Hippocampal formation (tissue), 2 donors: Measurements from ENCODE around the gene AGER.
A peak's percentile ranks its signal among the peaks of the same experiment; 100 is the strongest.
"Not testable (repeated sequence)": the region's sequence is repeated elsewhere in the genome, so short reads cannot be mapped to it uniquely, and the experiment has no call there.

Source experiments
- DNase-seq, 2 donors: peaks; one replicate each; lab custom pipeline; 2025; lab: John Stamatoyannopoulos, UW

AGER gene

GRCh38 chr6:32186151-32186840, 2.2 kb upstream of the AGER start:
- DNase-seq: not testable (repeated sequence)

DNA sequence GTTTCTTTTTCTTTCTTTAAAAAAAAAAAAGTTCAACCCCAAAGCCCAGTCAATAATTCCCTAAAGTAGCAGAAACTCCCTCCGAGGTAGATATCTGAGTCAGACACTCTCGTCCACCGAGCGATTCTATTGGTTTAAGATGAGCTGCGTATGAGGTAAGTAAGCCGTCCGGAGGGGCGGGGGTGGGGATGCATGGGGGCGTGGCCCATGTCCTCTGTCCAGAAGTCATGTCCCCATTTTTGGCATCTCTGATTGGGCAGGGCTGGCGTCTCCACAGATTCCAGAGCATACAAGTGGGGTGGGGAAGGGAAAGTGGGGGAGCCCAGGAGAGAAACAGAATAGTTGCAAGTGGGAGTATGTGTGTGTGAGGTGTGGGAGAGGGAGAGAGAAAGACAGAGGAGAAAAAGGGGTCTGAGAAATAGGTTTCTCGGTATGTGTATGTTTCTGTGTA, 1.7 kb upstream of the AGER start:
- not testable (repeated sequence) for DNase-seq

GRCh38 chr6:32183483-32184083, 470 bp downstream of the AGER start:
- DNase-seq: no peak

DNA sequence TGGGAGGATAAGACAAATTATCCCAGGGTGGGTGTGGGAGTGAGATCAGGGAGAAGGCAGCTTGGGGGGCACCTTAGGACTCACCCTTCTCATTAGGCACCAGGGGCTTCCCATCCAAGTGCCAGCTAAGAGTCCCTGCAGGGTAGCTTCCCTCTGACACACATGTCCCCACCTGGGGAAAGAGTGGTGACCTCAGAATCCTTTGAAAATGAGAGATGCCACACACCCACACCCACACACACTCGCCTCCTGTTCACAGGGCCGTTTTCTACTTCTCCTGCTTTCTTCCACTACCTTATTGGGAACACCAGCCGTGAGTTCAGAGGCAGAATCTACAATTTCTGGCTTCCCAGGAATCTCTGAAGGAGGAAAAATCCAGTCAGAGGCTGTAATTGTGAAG, 1.0 kb downstream of the AGER start:
- DNase-seq: no peak

DNA sequence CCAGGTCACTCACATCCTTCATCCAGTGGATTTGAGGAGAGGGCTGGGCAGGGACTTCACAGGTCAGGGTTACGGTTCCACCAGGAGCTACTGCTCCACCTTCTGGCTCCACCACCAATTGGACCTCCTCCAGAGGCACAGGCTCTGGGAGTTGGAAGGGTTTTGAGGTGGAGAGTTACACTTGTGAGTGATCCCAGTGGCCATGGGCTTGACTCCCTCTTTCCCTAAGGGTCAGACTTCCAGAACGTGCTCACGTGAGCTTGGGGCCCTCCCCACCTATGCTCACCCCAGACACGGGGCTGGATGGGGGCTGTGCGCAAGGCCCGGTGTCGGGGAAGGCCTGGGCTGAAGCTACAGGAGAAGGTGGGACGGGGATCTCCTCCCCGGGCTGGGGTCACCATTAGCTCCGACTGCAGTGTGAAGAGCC, 1.5 kb downstream of the AGER start:
- DNase-seq: no peak

GRCh38 chr6:32181915-32182529, 2.0 kb downstream of the AGER start:
- DNase-seq: no peak

- DNase-seq: no peak
Observed at GRCh38 chr6:32181148-32181702, 2.8 kb downstream of the AGER start.

DNA sequence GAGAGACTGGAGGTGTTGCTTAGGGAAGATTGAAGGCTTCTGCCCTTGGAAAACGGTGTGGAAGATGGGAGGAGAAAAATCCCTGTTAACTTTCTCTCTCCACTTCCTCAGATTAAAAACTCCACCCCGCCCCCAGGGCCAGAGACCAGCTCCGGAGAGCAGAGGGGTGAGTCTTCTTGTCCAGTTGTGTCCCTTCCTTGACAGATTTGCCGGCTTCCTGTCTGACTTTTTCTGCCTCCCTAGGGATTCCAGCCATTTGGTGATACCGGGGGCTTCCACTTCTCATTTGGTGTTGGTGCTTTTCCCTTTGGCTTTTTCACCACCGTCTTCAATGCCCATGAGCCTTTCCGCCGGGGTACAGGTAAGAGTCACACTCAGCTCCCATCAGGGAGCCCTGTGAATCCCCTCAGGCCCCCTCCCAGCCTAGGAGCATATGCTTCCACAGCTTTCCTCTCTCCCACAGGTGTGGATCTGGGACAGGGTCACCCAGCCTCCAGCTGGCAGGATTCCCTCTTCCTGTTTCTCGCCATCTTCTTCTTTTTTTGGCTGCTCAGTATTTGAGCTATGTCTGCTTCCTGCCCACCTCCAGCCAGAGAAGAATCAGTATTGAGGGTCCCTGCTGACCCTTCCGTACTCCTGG, 4.2 kb downstream of the AGER start:
- DNase-seq: no peak

- DNase-seq: no peak
Observed at GRCh38 chr6:32178547-32179440, 5.3 kb downstream of the AGER start.

GRCh38 chr6:32177788-32178546, 6.1 kb downstream of the AGER start, which contains the start of gene RNF5:
TSS of gene RNF5 (plus strand) at chr6:32178405. CDS start at chr6:32178512, 107 bp downstream.
- DNase-seq: peak; percentile 98 to 100

DNA sequence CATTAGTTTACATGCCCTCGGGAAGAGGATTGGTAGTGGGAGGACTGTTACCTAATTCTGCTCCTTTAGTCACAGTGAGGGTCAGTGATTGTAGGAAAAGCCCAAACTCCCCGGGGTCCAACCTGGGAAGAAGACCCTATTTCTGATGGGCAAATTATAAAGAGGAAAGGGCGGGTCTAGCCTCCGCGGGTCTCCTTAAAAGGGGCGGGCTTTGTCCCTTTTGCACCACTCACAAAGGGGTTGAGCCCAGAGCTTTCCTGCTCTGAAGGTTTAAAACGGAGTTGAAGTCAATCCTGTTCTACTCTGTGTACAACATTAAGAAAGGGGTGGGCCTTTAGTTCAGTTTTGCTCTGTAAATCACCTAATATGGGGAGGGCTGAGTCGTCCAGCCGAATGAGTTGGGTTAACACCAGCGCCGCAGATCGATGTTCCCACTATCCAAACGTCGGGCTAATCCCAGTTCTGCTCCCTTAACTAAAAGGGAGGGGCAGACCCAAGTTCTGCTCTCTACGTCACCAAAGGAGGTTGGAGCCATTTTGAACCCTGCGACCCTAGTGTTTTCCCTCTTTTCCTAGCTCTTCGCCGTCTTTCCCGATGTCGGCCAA, 6.8 kb downstream of the AGER start:
- DNase-seq: no peak

GRCh38 chr6:32176476-32177182, 7.4 kb downstream of the AGER start:
- no peak for DNase-seq

GRCh38 chr6:32175711-32176475, 8.2 kb downstream of the AGER start, which contains the start of gene AGPAT1:
TSS of gene AGPAT1 (minus strand) at chr6:32176084. CDS start at chr6:32171496, 4,588 bp downstream.
- peak; percentile 98 for DNase-seq

DNA sequence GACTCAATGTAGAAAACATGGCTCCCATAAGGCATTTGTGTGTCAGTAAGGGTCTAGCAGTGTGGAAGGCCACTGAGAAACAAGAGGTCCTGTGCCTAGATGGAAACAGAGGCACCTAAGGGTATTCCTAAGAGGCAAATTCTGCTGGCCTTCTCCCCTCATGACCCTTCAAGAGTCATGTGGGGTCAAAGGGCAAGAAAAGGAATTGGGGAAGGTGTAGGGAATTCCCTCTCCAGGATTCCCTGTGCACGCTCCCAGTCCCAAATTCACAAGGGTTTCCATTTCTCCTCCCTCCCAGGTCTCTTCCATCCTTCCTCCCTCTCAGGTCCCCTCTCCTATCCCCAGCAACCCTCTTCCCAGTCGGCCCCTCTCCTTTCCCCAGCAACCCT, 8.7 kb downstream of the AGER start:
- no peak for DNase-seq

GRCh38 chr6:32174416-32174815, 9.6 kb downstream of the AGER start:
- DNase-seq: no peak

GRCh38 chr6:32173051-32173727, 10.9 kb downstream of the AGER start:
- DNase-seq: no peak

GRCh38 chr6:32171234-32171633, 12.8 kb downstream of the AGER start:
- DNase-seq: no peak

- no peak for DNase-seq
Observed at GRCh38 chr6:32170294-32170693, 13.8 kb downstream of the AGER start.
